ENCODE measurements around the gene TUBD1. TPM values are rescaled to one million over a fixed set of nuclear protein-coding genes. Genes with fewer than 3 reads are reported as not detected.
"Not testable (repeated sequence)": the region's sequence is repeated elsewhere in the genome, so short reads cannot be mapped to it uniquely, and the experiment has no call there.

The TUBD1 gene
- total RNA-seq, 1 experiment from 2014 or later = 16.1 TPM

GRCh38 chr17:59876107-59876506 is 16.6 kb downstream of the TUBD1 start:
- Histone ChIP-seq H3K27me3 (replicated peaks; ENCODE audit: insufficient read depth, low read depth, low read length, poor library complexity) (no peaks in the 10 kb centered on the region), H3K9me3 (ENCODE audit: low read depth, low read length, poor library complexity, severe bottlenecking) (no peaks in the 10 kb centered on the region), H3K4me3 (ENCODE audit: low read depth, low read length, poor library complexity, severe bottlenecking) (no peak overlapping the region), H3K36me3 (ENCODE audit: insufficient read depth, low read length, poor library complexity, severe bottlenecking) (peaks cover 17% of the 10 kb centered on the region), H3K4me1 (ENCODE audit: insufficient read depth, low read length, poor library complexity, severe bottlenecking) (no peaks in the 10 kb centered on the region), H3K27ac (ENCODE audit: low read depth, low read length, poor library complexity, severe bottlenecking) (no peak overlapping the region)
- no peak for TF ChIP-seq EZH2 (IDR thresholded peaks at IDR 0.05; ENCODE audit: borderline replicate concordance, low read depth, low read length, poor library complexity, severe bottlenecking)
- TF ChIP-seq, protein P1, sequence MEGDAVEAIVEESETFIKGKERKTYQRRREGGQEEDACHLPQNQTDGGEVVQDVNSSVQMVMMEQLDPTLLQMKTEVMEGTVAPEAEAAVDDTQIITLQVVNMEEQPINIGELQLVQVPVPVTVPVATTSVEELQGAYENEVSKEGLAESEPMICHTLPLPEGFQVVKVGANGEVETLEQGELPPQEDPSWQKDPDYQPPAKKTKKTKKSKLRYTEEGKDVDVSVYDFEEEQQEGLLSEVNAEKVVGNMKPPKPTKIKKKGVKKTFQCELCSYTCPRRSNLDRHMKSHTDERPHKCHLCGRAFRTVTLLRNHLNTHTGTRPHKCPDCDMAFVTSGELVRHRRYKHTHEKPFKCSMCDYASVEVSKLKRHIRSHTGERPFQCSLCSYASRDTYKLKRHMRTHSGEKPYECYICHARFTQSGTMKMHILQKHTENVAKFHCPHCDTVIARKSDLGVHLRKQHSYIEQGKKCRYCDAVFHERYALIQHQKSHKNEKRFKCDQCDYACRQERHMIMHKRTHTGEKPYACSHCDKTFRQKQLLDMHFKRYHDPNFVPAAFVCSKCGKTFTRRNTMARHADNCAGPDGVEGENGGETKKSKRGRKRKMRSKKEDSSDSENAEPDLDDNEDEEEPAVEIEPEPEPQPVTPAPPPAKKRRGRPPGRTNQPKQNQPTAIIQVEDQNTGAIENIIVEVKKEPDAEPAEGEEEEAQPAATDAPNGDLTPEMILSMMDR (conservative IDR thresholded peaks at IDR 0.05; ENCODE audit: low read depth, low read length) = no peak
- POLR2A ChIA-PET (ENCODE audit: low non-redundant PET) = no interaction called here
- intact Hi-C loops (cut with micrococcal nuclease; ENCODE audit: unreplicated experiment) = no loop called here
- no peak for DNase-seq (ENCODE audit: low spot score)
- CTCF ChIA-PET = no interaction called here
- BruUV-seq (replicated peaks) = no TSS peak

GRCh38 chr17:59874376-59874775 is 18.4 kb downstream of the TUBD1 start:
- no peak for DNase-seq (ENCODE audit: low spot score)
- H3K27ac ChIP-seq (ENCODE audit: low read depth, low read length, poor library complexity, severe bottlenecking) = no peak overlapping the region
- TF ChIP-seq, protein P1 (conservative IDR thresholded peaks at IDR 0.05; ENCODE audit: low read depth, low read length) = no peak
- no peak for TF ChIP-seq EZH2 (IDR thresholded peaks at IDR 0.05; ENCODE audit: borderline replicate concordance, low read depth, low read length, poor library complexity, severe bottlenecking)
- H3K9me3 ChIP-seq (ENCODE audit: low read depth, low read length, poor library complexity, severe bottlenecking) = no peaks in the 10 kb centered on the region
- H3K36me3 ChIP-seq (ENCODE audit: insufficient read depth, low read length, poor library complexity, severe bottlenecking) = peaks cover 17% of the 10 kb centered on the region
- no peak overlapping the region for H3K4me3 ChIP-seq (ENCODE audit: low read depth, low read length, poor library complexity, severe bottlenecking)
- CTCF ChIA-PET = no interaction called here
- H3K4me1 ChIP-seq (ENCODE audit: insufficient read depth, low read length, poor library complexity, severe bottlenecking) = no peaks in the 10 kb centered on the region
- POLR2A ChIA-PET (ENCODE audit: low non-redundant PET) = no interaction called here
- BruUV-seq (replicated peaks) = no TSS peak
- intact Hi-C loops (cut with micrococcal nuclease; ENCODE audit: unreplicated experiment) = no loop called here
- no peaks in the 10 kb centered on the region for H3K27me3 ChIP-seq (replicated peaks; ENCODE audit: insufficient read depth, low read depth, low read length, poor library complexity)

DNA sequence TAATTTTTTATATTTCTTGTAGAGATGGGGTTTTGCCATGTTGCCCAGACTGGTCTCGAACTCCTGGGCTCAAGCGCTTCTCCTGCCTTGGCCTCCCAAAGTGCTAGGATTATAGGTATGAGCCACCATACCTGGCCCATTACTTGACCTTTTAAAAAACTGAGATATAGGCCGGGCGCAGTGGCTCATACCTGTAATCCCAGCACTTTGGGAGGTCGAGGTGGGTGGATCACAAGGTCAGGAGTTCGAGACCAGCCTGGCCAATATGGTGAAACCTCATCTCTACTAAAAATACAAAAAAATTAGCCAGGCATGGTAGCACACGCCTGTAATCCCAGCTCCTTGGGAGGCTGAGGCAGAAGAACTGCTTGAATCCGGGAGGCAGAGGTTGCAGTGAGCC is 19.3 kb downstream of the TUBD1 start:
- intact Hi-C loops (cut with micrococcal nuclease; ENCODE audit: unreplicated experiment); H3K4me3 ChIP-seq (ENCODE audit: low read depth, low read length, poor library complexity, severe bottlenecking); BruUV-seq (replicated peaks); H3K9me3 ChIP-seq (ENCODE audit: low read depth, low read length, poor library complexity, severe bottlenecking); POLR2A ChIA-PET (ENCODE audit: low non-redundant PET); CTCF ChIA-PET; H3K27ac ChIP-seq (ENCODE audit: low read depth, low read length, poor library complexity, severe bottlenecking); H3K4me1 ChIP-seq (ENCODE audit: insufficient read depth, low read length, poor library complexity, severe bottlenecking); DNase-seq (ENCODE audit: low spot score); H3K27me3 ChIP-seq (replicated peaks; ENCODE audit: insufficient read depth, low read depth, low read length, poor library complexity): not testable (repeated sequence)
- H3K36me3 ChIP-seq (ENCODE audit: insufficient read depth, low read length, poor library complexity, severe bottlenecking) = peaks cover 17% of the 10 kb centered on the region

DNA sequence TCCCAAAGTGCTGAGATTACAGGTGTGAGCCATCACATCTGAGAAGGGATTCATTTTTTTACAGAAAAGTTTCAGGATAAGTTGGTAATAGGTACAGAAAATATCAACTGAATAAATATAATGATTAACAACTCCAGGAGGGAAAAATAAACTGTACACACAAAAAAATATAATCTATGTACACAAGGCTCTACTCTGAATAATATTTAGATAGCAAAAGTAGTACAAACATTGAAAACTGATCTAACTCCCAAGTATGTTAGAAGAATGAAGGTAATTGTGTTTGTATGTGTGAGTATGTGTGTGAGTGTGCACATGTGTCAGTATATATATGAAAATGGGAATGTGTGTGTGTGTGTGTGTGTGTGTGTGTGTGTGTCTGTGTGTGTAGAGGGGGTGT is 20.4 kb downstream of the TUBD1 start:
- H3K4me1 ChIP-seq (ENCODE audit: insufficient read depth, low read length, poor library complexity, severe bottlenecking) = no peaks in the 10 kb centered on the region
- H3K4me3 ChIP-seq (ENCODE audit: low read depth, low read length, poor library complexity, severe bottlenecking) = no peak overlapping the region
- peaks cover 17% of the 10 kb centered on the region for H3K36me3 ChIP-seq (ENCODE audit: insufficient read depth, low read length, poor library complexity, severe bottlenecking)
- intact Hi-C loops (cut with micrococcal nuclease; ENCODE audit: unreplicated experiment) = no loop called here
- no TSS peak for BruUV-seq (replicated peaks)
- no peak overlapping the region for H3K27ac ChIP-seq (ENCODE audit: low read depth, low read length, poor library complexity, severe bottlenecking)
- no peak for DNase-seq (ENCODE audit: low spot score)
- TF ChIP-seq, protein P1 (conservative IDR thresholded peaks at IDR 0.05; ENCODE audit: low read depth, low read length) = no peak
- no peak for TF ChIP-seq EZH2 (IDR thresholded peaks at IDR 0.05; ENCODE audit: borderline replicate concordance, low read depth, low read length, poor library complexity, severe bottlenecking)
- no peaks in the 10 kb centered on the region for H3K9me3 ChIP-seq (ENCODE audit: low read depth, low read length, poor library complexity, severe bottlenecking)
- ChIA-PET CTCF (interaction anchor here (0.7 kb wide), 1 partner anchor 42 kb away, joined by 3 read pairs; no protein-coding TSS in a partner anchor), POLR2A (ENCODE audit: low non-redundant PET) (no interaction called here)
- no peaks in the 10 kb centered on the region for H3K27me3 ChIP-seq (replicated peaks; ENCODE audit: insufficient read depth, low read depth, low read length, poor library complexity)

Data from A673 (cell line).